ENCODE data around the gene CARMIL1. TPM values are rescaled to one million over a fixed set of nuclear protein-coding genes. Genes with fewer than 3 reads are reported as not detected.

Gene CARMIL1
- total RNA-seq: 10 to 100 TPM; 11.8 to 23.2 (median 17.1) TPM

GRCh38 chr6:25278914-25279747 lies at the start of gene CARMIL1:
TSS of gene CARMIL1 (plus strand) at chr6:25279374. CDS start at chr6:25279796, 422 bp downstream.
- no peaks in the 10 kb centered on the region for H3K27me3 ChIP-seq
- H3K4me3 ChIP-seq: peak within 1 kb of the TSS; percentile 54 to 90
- peak within 1 kb of the TSS; percentile 73 to 80 for H3K27ac ChIP-seq
- H3K4me1 ChIP-seq: no peaks in the 10 kb centered on the region
- H3K36me3 ChIP-seq: no peaks in the 10 kb centered on the region
- TF ChIP-seq POLR2A (IDR thresholded peaks at IDR 0.05): peak in 1 of 2 donors; percentile 47
- peak; percentile 67 to 89 (median 81) for TF ChIP-seq CTCF (IDR thresholded peaks at IDR 0.05)
- no peaks in the 10 kb centered on the region for H3K9me3 ChIP-seq
- intact Hi-C loops (cut with DNase I; ENCODE audit: low total_unique reads): loop anchor here (5.0 kb wide), 1 partner anchor 208 kb away; no protein-coding TSS in a partner anchor
- DNase-seq: peak; percentile 74 to 82

DNA sequence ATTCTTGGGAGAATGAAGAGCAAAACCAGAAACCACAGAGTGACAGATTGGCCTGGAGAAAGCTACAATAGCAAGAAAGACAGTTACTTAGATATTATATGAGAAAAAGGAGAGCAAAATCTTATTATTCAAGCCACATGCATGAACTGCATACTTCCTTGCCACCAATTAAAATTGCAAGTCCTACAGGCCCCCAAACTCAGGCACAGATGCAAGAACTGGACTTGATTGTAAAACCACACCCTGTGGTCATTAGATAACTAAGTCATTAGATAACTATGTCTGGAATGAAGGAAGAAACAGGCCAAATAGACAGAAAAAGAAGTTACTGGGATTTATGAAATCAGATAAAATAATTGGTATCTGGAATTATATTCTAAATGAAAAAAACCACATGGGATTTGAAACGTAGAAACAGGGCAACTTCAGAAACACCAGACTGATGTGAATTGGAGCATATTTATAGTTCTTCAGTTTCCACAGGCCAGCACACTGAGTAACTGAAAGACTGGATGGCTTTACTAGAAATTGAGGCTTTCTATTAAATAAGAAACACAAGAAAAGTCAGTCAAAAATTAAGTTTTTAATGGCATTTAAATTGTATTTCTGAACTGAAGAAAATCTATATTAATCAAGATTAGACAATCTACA lies 49.4 kb upstream of the CARMIL1 start:
- H3K27me3 ChIP-seq: no peaks in the 10 kb centered on the region
- DNase-seq: no peak
- H3K4me1 ChIP-seq: no peaks in the 10 kb centered on the region
- no peaks in the 10 kb centered on the region for H3K36me3 ChIP-seq
- intact Hi-C loops (cut with DNase I; ENCODE audit: low total_unique reads): no loop called here
- no peaks in the 10 kb centered on the region for H3K9me3 ChIP-seq
- H3K27ac ChIP-seq: peak overlapping the region in 1 of 2 donors; percentile 30
- no peak for TF ChIP-seq CTCF (IDR thresholded peaks at IDR 0.05)
- no peak for TF ChIP-seq POLR2A (IDR thresholded peaks at IDR 0.05)
- H3K4me3 ChIP-seq: no peak overlapping the region

DNA sequence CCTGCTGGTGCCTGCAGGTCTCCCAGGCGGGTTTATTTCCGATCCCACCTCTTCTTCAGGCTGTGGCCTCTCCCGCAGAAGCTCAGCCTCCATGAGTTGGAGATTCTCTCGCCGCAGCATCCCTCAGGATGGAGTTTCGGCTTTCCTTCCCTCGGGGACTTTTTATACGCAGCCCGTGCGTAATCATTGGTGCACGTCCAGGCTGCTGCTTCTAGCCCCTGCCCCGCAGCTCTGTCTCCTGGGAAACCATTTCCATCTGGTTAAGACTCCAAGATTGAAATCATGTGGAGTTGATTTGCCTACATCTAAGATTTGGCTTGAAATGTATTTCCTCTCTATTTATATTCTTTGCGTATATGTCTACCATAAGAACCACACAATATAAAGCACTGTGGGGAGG lies 46.7 kb upstream of the CARMIL1 start:
- H3K4me1 ChIP-seq: no peaks in the 10 kb centered on the region
- H3K9me3 ChIP-seq: no peaks in the 10 kb centered on the region
- intact Hi-C loops (cut with DNase I; ENCODE audit: low total_unique reads): no loop called here
- DNase-seq: no peak
- H3K27ac ChIP-seq: no peak overlapping the region
- TF ChIP-seq POLR2A (IDR thresholded peaks at IDR 0.05): no peak
- no peak for TF ChIP-seq CTCF (IDR thresholded peaks at IDR 0.05)
- H3K27me3 ChIP-seq: no peaks in the 10 kb centered on the region
- no peak overlapping the region for H3K4me3 ChIP-seq
- H3K36me3 ChIP-seq: no peaks in the 10 kb centered on the region

- no peak for DNase-seq
- Histone ChIP-seq H3K27me3 (no peaks in the 10 kb centered on the region), H3K9me3 (no peaks in the 10 kb centered on the region), H3K4me3 (no peak overlapping the region), H3K27ac (no peak overlapping the region), H3K36me3 (no peaks in the 10 kb centered on the region), H3K4me1 (no peaks in the 10 kb centered on the region)
- TF ChIP-seq CTCF (IDR thresholded peaks at IDR 0.05) (no peak), POLR2A (IDR thresholded peaks at IDR 0.05) (no peak)
- intact Hi-C loops (cut with DNase I; ENCODE audit: low total_unique reads): no loop called here
Observed at GRCh38 chr6:25233226-25233625, 45.9 kb upstream of the CARMIL1 start.

- Histone ChIP-seq H3K27ac (no peak overlapping the region), H3K9me3 (no peaks in the 10 kb centered on the region), H3K36me3 (no peaks in the 10 kb centered on the region), H3K4me3 (no peak overlapping the region), H3K4me1 (peaks cover 0 to 3% of the 10 kb centered on the region in 2 donors), H3K27me3 (no peaks in the 10 kb centered on the region)
- TF ChIP-seq POLR2A (IDR thresholded peaks at IDR 0.05) (no peak), CTCF (IDR thresholded peaks at IDR 0.05) (no peak)
- intact Hi-C loops (cut with DNase I; ENCODE audit: low total_unique reads): no loop called here
- no peak for DNase-seq
Observed at GRCh38 chr6:25237579-25237978, 41.6 kb upstream of the CARMIL1 start.
